Neural cell (in vitro differentiated cells): ENCODE data around the gene ATOX1. TPM values are rescaled to one million over a fixed set of nuclear protein-coding genes. Genes with fewer than 3 reads are reported as not detected.

Experiments used
- H2AFZ ChIP-seq: fragments of 200-600, 300-800 bp; sonication (generic), shearing (Covaris generic); 2 replicates; pipeline ENCODE4 v1.6.0; 2014; ENCODE audit warnings: low read depth, mild to moderate bottlenecking, antibody characterized with exemption, low read length, moderate library complexity
- H3F3A ChIP-seq: fragments of 200-600 bp; shearing (Covaris generic); 2 replicates; pipeline ENCODE4 v1.6.1; 2016; ENCODE audit warnings: mild to moderate bottlenecking, moderate library complexity, mixed read lengths, antibody characterized with exemption, low read length; ENCODE audit not compliant: insufficient read depth, poor library complexity, severe bottlenecking
- H3K27ac ChIP-seq: fragments of 200-600, 300-800 bp; sonication (generic), shearing (Covaris generic); 2 replicates; pipeline ENCODE4 v1.5.1; 2014; ENCODE audit warnings: mild to moderate bottlenecking, low read length, moderate library complexity
- H3K27me3 ChIP-seq: fragments of 300-800, 200-600 bp; sonication (generic), shearing (Covaris generic); 2 replicates; pipeline ENCODE4 v1.6.0; 2014; ENCODE audit warnings: mild to moderate bottlenecking, low read depth, low read length, moderate library complexity; ENCODE audit not compliant: insufficient read depth
- H3K36me3 ChIP-seq: fragments of 300-800, 200-600 bp; sonication (generic), shearing (Covaris generic); 2 replicates; pipeline ENCODE4 v1.5.1; 2014; ENCODE audit warnings: mild to moderate bottlenecking, antibody characterized with exemption, low read length, moderate library complexity; ENCODE audit not compliant: insufficient read depth
- H3K4me2 ChIP-seq: fragments of 300-800, 200-600 bp; sonication (generic), shearing (Covaris generic); 2 replicates; pipeline ENCODE4 v1.6.0; 2014; ENCODE audit warnings: mild to moderate bottlenecking, low read length
- H3K4me3 ChIP-seq: fragments of 300-800, 200-600 bp; sonication (generic), shearing (Covaris generic); 2 replicates; pipeline ENCODE4 v1.5.1; 2014; ENCODE audit warnings: mild to moderate bottlenecking, low read length, moderate library complexity
- H3K79me2 ChIP-seq: fragments of 200-600 bp; shearing (Covaris generic); replicated peaks from 2 replicates; pipeline ENCODE4 v1.6.0; 2014; ENCODE audit warnings: mild to moderate bottlenecking, low read length, moderate library complexity; ENCODE audit not compliant: insufficient read depth
- H3K9ac ChIP-seq: fragments of 300-800, 200-600 bp; sonication (generic), shearing (Covaris generic); 2 replicates; pipeline ENCODE4 v1.6.1; 2016; ENCODE audit warnings: mild to moderate bottlenecking, low read length, mixed read lengths
- H3K9me2 ChIP-seq: fragments of 200-600 bp; shearing (Covaris generic); 2 replicates; pipeline ENCODE4 v1.6.1; 2016; ENCODE audit warnings: mild to moderate bottlenecking, low read length, mixed read lengths; ENCODE audit not compliant: insufficient read depth
- H3K9me3 ChIP-seq: fragments of 200-600, 300-800 bp; sonication (generic), shearing (Covaris generic); 2 replicates; pipeline ENCODE4 v1.6.1; 2016; ENCODE audit warnings: mild to moderate bottlenecking, mixed run types, low read length, moderate library complexity, mixed read lengths
- H4K20me1 ChIP-seq: fragments of 200-600 bp; shearing (Covaris generic); 2 replicates; pipeline ENCODE4 v1.6.1; 2016; ENCODE audit warnings: mild to moderate bottlenecking, mixed run types; ENCODE audit not compliant: insufficient read depth
- CTCF ChIP-seq: fragments of 450-650 bp; IDR thresholded peaks from 2 replicates; pipeline ENCODE4 v1.5.1; 2014; ENCODE audit warnings: antibody characterized with exemption, mild to moderate bottlenecking, moderate library complexity; ENCODE audit not compliant: poor library complexity, severe bottlenecking
- EP300 ChIP-seq: fragments of 450-650 bp; conservative IDR thresholded peaks from 2 replicates; pipeline ENCODE4 v1.6.1; 2014; ENCODE audit warnings: antibody characterized with exemption, mild to moderate bottlenecking, moderate library complexity; ENCODE audit not compliant: poor library complexity, severe bottlenecking
- EZH2 ChIP-seq: fragments of 200-600, 300-800 bp; shearing (Covaris generic), sonication (generic); IDR thresholded peaks from 2 replicates; pipeline ENCODE4 v1.6.1; 2014; ENCODE audit warnings: antibody characterized with exemption, low read length, borderline replicate concordance, mild to moderate bottlenecking; ENCODE audit not compliant: insufficient read depth, poor library complexity, severe bottlenecking
- MXI1 ChIP-seq: fragments of 450-650 bp; conservative IDR thresholded peaks from 2 replicates; pipeline ENCODE4 v1.6.1; 2014; ENCODE audit warnings: antibody characterized with exemption, mild to moderate bottlenecking; ENCODE audit not compliant: poor library complexity, severe bottlenecking
- POLR2AphosphoS5 ChIP-seq: IDR thresholded peaks from 2 replicates; pipeline ENCODE4 v1.6.1; 2012
- RAD21 ChIP-seq: fragments of 450-650 bp; conservative IDR thresholded peaks from 2 replicates; pipeline ENCODE4 v1.6.1; 2014; ENCODE audit warnings: antibody characterized with exemption, mild to moderate bottlenecking, moderate library complexity
- REST ChIP-seq: IDR thresholded peaks from 2 replicates; pipeline ENCODE4 v1.6.1; 2012; ENCODE audit warnings: borderline replicate concordance
- SMC3 ChIP-seq: fragments of 450-650 bp; conservative IDR thresholded peaks from 2 replicates; pipeline ENCODE4 v1.6.1; 2014; ENCODE audit warnings: antibody characterized with exemption, mild to moderate bottlenecking, moderate library complexity; ENCODE audit not compliant: poor library complexity
- TAF1 ChIP-seq: IDR thresholded peaks from 2 replicates; pipeline ENCODE4 v1.6.1; 2012; ENCODE audit warnings: low read depth
- polyA plus RNA-seq: library from polyadenylated mRNA; depleted of rRNA; stranded (reverse); fragments of >200 nt; gene quantifications from 2 replicates; pipeline ENCODE4 v1.2.3, GENCODE V29; 2014

ATOX1 gene
- polyA plus RNA-seq, 1 donor from 2014 or later, result 79.9 TPM

GRCh38 chr5:151743530-151743929 lies 14.9 kb downstream of the ATOX1 start:
- no peak overlapping the region for H2AFZ ChIP-seq
- no peaks in the 10 kb centered on the region for H3F3A ChIP-seq
- no peak overlapping the region for H3K4me3 ChIP-seq
- TF ChIP-seq REST (no peak), RAD21 (no peak), TAF1 (no peak), EP300 (no peak), EZH2 (no peak), CTCF (no peak), POLR2AphosphoS5 (no peak), SMC3 (no peak), MXI1 (no peak)
- no peaks in the 10 kb centered on the region for H3K9me3 ChIP-seq
- no peak overlapping the region for H3K4me2 ChIP-seq
- H3K27ac ChIP-seq, result no peak overlapping the region
- no peak overlapping the region for H3K9ac ChIP-seq
- H3K79me2 ChIP-seq, result no peaks in the 10 kb centered on the region
- H3K9me2 ChIP-seq, result no peaks in the 10 kb centered on the region
- no peaks in the 10 kb centered on the region for H4K20me1 ChIP-seq
- no peaks in the 10 kb centered on the region for H3K36me3 ChIP-seq
- no peaks in the 10 kb centered on the region for H3K27me3 ChIP-seq

- H3K27ac ChIP-seq, result no peak overlapping the region
These were observed 15.5 kb downstream of the ATOX1 start for GRCh38 chr5:151742870-151743294.

More at GRCh38 chr5:151742870-151743294, 15.5 kb downstream of the ATOX1 start:
- Histone ChIP-seq H3K9me2 (no peaks in the 10 kb centered on the region), H3K27me3 (no peaks in the 10 kb centered on the region), H2AFZ (no peak overlapping the region), H3K4me2 (no peak overlapping the region), H3K79me2 (no peaks in the 10 kb centered on the region), H3F3A (no peaks in the 10 kb centered on the region), H3K9ac (no peak overlapping the region), H4K20me1 (no peaks in the 10 kb centered on the region), H3K9me3 (no peaks in the 10 kb centered on the region), H3K4me3 (no peak overlapping the region), H3K36me3 (no peaks in the 10 kb centered on the region)
- no peak for TF ChIP-seq POLR2AphosphoS5
- peak; percentile 84 for TF ChIP-seq SMC3
- TF ChIP-seq CTCF, result peak; percentile 76
- peak; percentile 84 for TF ChIP-seq RAD21
